AG10803 (cell line): Measurements from ENCODE around the gene TMEM18.

Experiments
- DNase-seq: peaks from one replicate; pipeline ENCODE4 v3.0.0; 2010; ENCODE audit warnings: low read depth
- H3K4me3 ChIP-seq: 2 replicates; pipeline ENCODE4 v1.5.1; 2011; ENCODE audit warnings: mild to moderate bottlenecking, low read length, control low read depth
- TF ChIP-seq, protein P1 (sequence below): conservative IDR thresholded peaks from 2 replicates; pipeline ENCODE4 v1.5.1; 2011; ENCODE audit warnings: mild to moderate bottlenecking, low read length, control low read depth, inconsistent platforms

Gene TMEM18

GRCh38 chr2:660586-661359 is 16.4 kb downstream of the TMEM18 start:
- TF ChIP-seq, protein P1, sequence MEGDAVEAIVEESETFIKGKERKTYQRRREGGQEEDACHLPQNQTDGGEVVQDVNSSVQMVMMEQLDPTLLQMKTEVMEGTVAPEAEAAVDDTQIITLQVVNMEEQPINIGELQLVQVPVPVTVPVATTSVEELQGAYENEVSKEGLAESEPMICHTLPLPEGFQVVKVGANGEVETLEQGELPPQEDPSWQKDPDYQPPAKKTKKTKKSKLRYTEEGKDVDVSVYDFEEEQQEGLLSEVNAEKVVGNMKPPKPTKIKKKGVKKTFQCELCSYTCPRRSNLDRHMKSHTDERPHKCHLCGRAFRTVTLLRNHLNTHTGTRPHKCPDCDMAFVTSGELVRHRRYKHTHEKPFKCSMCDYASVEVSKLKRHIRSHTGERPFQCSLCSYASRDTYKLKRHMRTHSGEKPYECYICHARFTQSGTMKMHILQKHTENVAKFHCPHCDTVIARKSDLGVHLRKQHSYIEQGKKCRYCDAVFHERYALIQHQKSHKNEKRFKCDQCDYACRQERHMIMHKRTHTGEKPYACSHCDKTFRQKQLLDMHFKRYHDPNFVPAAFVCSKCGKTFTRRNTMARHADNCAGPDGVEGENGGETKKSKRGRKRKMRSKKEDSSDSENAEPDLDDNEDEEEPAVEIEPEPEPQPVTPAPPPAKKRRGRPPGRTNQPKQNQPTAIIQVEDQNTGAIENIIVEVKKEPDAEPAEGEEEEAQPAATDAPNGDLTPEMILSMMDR = no peak
- DNase-seq = no peak
- H3K4me3 ChIP-seq = no peak overlapping the region

DNA sequence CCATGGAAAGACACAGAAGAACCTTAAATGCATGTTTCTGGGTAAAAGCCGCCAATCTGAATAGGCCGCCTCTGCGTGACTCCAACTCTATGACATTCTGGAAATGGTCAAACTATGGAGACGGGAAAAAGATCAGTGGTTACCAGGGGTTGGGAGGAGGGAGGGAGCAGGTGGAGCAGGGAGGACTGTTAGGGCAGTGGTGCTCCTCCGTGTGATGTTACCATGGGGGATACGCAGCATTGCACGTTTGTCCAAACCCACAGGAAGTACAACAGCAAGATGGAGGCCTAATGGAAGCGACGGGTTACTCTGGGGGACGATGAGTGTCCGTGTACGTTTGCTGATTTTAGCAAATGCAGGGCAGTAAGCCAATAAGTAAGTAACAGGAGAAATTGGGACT is 17.2 kb downstream of the TMEM18 start:
- DNase-seq = no peak
- TF ChIP-seq, protein P1 = no peak
- no peak overlapping the region for H3K4me3 ChIP-seq

GRCh38 chr2:658426-658825 is 18.8 kb downstream of the TMEM18 start:
- TF ChIP-seq, protein P1 = no peak

GRCh38 chr2:657766-658165 is 19.4 kb downstream of the TMEM18 start:
- TF ChIP-seq, protein P1 = no peak
- DNase-seq = no peak
- no peak overlapping the region for H3K4me3 ChIP-seq

More at GRCh38 chr2:658426-658825, 18.8 kb downstream of the TMEM18 start:
- no peak for DNase-seq
- H3K4me3 ChIP-seq = no peak overlapping the region

DNA sequence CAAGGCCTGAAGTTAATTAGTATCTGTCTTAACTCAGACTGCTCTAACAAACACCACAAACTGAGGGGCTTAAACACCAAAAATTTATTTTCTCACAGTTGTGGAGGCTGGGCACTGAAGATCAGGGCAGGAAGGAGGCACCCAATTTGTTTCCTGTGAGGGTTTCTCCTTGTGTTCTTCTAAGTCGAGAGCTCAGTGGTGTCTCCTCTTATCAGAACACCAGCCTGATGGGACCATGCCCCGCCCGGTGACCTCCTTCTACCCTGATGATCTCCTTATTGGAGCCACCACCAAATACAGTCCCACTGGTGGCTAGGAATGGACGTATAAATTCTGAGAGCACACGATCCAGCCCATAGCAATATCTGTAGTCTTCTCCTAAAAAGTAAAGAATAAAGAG is 20.5 kb downstream of the TMEM18 start:
- TF ChIP-seq, protein P1 = no peak
- no peak for DNase-seq

DNA sequence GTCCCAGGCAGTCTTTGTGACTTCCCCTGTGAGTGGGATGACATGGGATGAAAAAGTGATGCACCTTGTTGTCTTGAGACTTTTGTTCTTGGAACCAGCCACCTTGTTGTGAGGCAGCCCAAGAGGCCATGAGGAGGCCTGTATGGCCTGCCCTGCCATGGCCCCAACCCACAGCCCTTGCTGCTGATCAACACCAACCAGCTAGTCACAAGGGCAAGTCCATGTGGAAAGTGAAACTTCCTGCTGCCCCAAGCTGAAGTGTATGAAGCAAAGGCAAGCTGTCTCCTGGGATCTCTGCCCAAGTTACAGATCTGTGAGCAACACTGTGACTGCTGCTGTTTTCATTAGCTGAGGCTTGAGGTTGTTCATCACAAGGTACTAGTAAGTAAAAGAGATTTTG is 21.6 kb downstream of the TMEM18 start:
- TF ChIP-seq, protein P1 = no peak
- H3K4me3 ChIP-seq = no peak overlapping the region
- DNase-seq = peak; percentile 69

More for the DNA sequence above, 20.5 kb downstream of the TMEM18 start:
- H3K4me3 ChIP-seq = no peak overlapping the region

- DNase-seq = no peak
- H3K4me3 ChIP-seq = no peak overlapping the region
- TF ChIP-seq, protein P1 = no peak
These were observed 22.3 kb downstream of the TMEM18 start for GRCh38 chr2:654896-655295.
